ENCODE measurements around the gene CCDC182. TPM values are rescaled to one million over a fixed set of nuclear protein-coding genes. Genes with fewer than 3 reads are reported as not detected.

Gene CCDC182
- total and polyA plus RNA-seq, 2 experiments from 2014 or later = not detected

- no peak for DNase-seq (ENCODE audit: low spot score)
- no peaks in the 10 kb centered on the region for H3K36me3 Mint-ChIP-seq (ENCODE audit: low read depth)
- H3K9me3 Mint-ChIP-seq = no peaks in the 10 kb centered on the region
- no peaks in the 10 kb centered on the region for H3K27me3 Mint-ChIP-seq (ENCODE audit: insufficient read depth, low read depth, poor library complexity)
- H3K9me2 ChIP-seq (ENCODE audit: insufficient read depth) = no peaks in the 10 kb centered on the region
- H3K4me2 ChIP-seq = no peak overlapping the region
- no peaks in the 10 kb centered on the region for H3K79me2 ChIP-seq (replicated peaks; ENCODE audit: insufficient read depth)
- H4K20me1 ChIP-seq (replicated peaks; ENCODE audit: insufficient read depth) = no peaks in the 10 kb centered on the region
- no peaks in the 10 kb centered on the region for H3K36me3 ChIP-seq (ENCODE audit: insufficient read depth)
- no peak overlapping the region for H3K4me3 ChIP-seq
- H3K27me3 ChIP-seq (ENCODE audit: insufficient read depth) = no peaks in the 10 kb centered on the region
- no peak overlapping the region for H2AFZ ChIP-seq
- no peak overlapping the region for H3K27ac ChIP-seq (ENCODE audit: low read depth)
- H3K27ac Mint-ChIP-seq = no peak overlapping the region
- H3K4me1 Mint-ChIP-seq = no peaks in the 10 kb centered on the region
- no peak overlapping the region for H3K4me3 Mint-ChIP-seq
- TF ChIP-seq REST (IDR thresholded peaks at IDR 0.05; ENCODE audit: unreplicated experiment) = no peak
- no peak for TF ChIP-seq CREB1 (CRISPR knock-in tag; IDR thresholded peaks at IDR 0.05; ENCODE audit: low read depth)
- TF ChIP-seq STAT1 (IDR thresholded peaks at IDR 0.05; ENCODE audit: unreplicated experiment) = no peak
- TF ChIP-seq POLR2AphosphoS5 (IDR thresholded peaks at IDR 0.05; ENCODE audit: low read depth) = no peak
- TF ChIP-seq EZH2 (IDR thresholded peaks at IDR 0.05; ENCODE audit: low read depth, unreplicated experiment) = no peak
- no peak for TF ChIP-seq NANOG (IDR thresholded peaks at IDR 0.05; ENCODE audit: borderline replicate concordance)
- no peak for TF ChIP-seq ETS1 (IDR thresholded peaks at IDR 0.05)
- TF ChIP-seq ZNF114 (CRISPR knock-in tag; IDR thresholded peaks at IDR 0.05) = no peak
- no peak for TF ChIP-seq ZNF462 (CRISPR knock-in tag; IDR thresholded peaks at IDR 0.05)
- no peak for TF ChIP-seq ZNF331 (CRISPR knock-in tag; IDR thresholded peaks at IDR 0.05; ENCODE audit: low read depth)
- no peak for TF ChIP-seq JUNB (IDR thresholded peaks at IDR 0.05; ENCODE audit: unreplicated experiment)
- no peak for TF ChIP-seq CTCF (conservative IDR thresholded peaks at IDR 0.05; ENCODE audit: low read depth in 2 of 2)
- no peak for TF ChIP-seq EZH2phosphoT487 (IDR thresholded peaks at IDR 0.05; ENCODE audit: unreplicated experiment)
- no peaks in the 10 kb centered on the region for H3F3A ChIP-seq (replicated peaks; ENCODE audit: low read depth)
- no peaks in the 10 kb centered on the region for H3K4me1 ChIP-seq (ENCODE audit: insufficient read depth)
- no peak for ATAC-seq
Measured at GRCh38 chr17:57794841-57795240, 49.7 kb upstream of the CCDC182 start.
